ENCODE measurements around the gene MYO15B.

- TF ChIP-seq GATA2 (IDR thresholded peaks at IDR 0.05; ENCODE audit: low read depth, low read length) (no peak), GATA3 (IDR thresholded peaks at IDR 0.05; ENCODE audit: low read depth, low read length) (no peak)
These were observed 22.0 kb upstream of the MYO15B start for GRCh38 chr17:75565618-75566017.

Data from SH-SY5Y (cell line).